ENCODE results near the gene SLC7A5.
"Not testable (repeated sequence)": the region's sequence is repeated elsewhere in the genome, so short reads cannot be mapped to it uniquely, and the experiment has no call there.

DNA sequence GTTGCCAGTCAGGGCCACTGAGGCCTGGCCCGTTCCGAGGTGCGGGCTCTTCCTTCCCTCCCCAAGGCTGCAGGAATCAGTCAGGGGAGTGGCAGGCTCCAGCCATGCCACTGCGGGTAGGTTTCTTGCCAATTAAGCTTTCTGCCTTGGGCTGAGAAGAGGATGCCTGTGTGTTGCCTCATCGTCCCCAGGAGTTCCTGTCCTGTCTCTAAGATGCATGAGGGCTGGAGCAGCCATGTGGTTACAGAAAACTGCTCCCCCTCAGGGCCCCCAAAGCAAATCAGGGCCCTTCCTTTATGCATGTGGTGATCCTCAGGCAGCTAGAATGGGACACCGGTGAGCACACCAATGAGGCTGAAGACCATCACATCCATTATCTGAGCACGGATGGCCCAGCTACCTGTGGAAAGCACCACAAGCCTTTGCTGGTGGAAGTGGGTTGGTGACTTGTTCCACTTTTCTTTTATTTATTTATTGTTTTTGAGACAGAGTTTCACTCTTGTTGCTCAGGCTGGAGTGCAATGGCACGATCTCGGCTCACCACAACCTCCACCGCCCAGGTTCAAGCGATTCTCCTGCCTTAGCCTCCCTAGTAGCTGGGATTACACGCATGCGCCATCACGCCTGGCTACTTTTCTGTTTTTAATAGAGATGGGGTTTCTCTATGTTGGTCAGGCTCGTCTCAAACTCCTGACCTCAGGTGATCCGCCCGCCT is 27.0 kb upstream of the SLC7A5 start:
- TF ChIP-seq, protein P1, sequence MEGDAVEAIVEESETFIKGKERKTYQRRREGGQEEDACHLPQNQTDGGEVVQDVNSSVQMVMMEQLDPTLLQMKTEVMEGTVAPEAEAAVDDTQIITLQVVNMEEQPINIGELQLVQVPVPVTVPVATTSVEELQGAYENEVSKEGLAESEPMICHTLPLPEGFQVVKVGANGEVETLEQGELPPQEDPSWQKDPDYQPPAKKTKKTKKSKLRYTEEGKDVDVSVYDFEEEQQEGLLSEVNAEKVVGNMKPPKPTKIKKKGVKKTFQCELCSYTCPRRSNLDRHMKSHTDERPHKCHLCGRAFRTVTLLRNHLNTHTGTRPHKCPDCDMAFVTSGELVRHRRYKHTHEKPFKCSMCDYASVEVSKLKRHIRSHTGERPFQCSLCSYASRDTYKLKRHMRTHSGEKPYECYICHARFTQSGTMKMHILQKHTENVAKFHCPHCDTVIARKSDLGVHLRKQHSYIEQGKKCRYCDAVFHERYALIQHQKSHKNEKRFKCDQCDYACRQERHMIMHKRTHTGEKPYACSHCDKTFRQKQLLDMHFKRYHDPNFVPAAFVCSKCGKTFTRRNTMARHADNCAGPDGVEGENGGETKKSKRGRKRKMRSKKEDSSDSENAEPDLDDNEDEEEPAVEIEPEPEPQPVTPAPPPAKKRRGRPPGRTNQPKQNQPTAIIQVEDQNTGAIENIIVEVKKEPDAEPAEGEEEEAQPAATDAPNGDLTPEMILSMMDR (IDR thresholded peaks at IDR 0.05; ENCODE audit: insufficient read depth, low read length) = not testable (repeated sequence)
- TF ChIP-seq, protein P2, sequence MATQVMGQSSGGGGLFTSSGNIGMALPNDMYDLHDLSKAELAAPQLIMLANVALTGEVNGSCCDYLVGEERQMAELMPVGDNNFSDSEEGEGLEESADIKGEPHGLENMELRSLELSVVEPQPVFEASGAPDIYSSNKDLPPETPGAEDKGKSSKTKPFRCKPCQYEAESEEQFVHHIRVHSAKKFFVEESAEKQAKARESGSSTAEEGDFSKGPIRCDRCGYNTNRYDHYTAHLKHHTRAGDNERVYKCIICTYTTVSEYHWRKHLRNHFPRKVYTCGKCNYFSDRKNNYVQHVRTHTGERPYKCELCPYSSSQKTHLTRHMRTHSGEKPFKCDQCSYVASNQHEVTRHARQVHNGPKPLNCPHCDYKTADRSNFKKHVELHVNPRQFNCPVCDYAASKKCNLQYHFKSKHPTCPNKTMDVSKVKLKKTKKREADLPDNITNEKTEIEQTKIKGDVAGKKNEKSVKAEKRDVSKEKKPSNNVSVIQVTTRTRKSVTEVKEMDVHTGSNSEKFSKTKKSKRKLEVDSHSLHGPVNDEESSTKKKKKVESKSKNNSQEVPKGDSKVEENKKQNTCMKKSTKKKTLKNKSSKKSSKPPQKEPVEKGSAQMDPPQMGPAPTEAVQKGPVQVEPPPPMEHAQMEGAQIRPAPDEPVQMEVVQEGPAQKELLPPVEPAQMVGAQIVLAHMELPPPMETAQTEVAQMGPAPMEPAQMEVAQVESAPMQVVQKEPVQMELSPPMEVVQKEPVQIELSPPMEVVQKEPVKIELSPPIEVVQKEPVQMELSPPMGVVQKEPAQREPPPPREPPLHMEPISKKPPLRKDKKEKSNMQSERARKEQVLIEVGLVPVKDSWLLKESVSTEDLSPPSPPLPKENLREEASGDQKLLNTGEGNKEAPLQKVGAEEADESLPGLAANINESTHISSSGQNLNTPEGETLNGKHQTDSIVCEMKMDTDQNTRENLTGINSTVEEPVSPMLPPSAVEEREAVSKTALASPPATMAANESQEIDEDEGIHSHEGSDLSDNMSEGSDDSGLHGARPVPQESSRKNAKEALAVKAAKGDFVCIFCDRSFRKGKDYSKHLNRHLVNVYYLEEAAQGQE (IDR thresholded peaks at IDR 0.05; ENCODE audit: insufficient replicate concordance, low read depth) = not testable (repeated sequence)

Data from HL-60 (cell line).